Neural progenitor cell (in vitro differentiated cells): ENCODE measurements around the gene ANGEL2. TPM values are rescaled to one million over a fixed set of nuclear protein-coding genes. Genes with fewer than 3 reads are reported as not detected.

ENCODE experiments used
- DNase-seq: peaks from one replicate; pipeline ENCODE4 v3.0.0-alpha.2; 2016; ENCODE audit warnings: low spot score
- H2AFZ ChIP-seq: fragments of 200-600 bp; sonication (generic); replicated peaks from 2 replicates; pipeline ENCODE4 v1.6.1; 2016; ENCODE audit warnings: antibody characterized with exemption
- H3F3A ChIP-seq: fragments of 200-600 bp; sonication (generic); 2 replicates; pipeline ENCODE4 v1.6.1; 2016; ENCODE audit warnings: antibody characterized with exemption, low read depth
- H3K27ac ChIP-seq: fragments of 200-600 bp; sonication (generic); 2 replicates; pipeline ENCODE4 v1.5.1; 2016; ENCODE audit warnings: mild to moderate bottlenecking
- H3K27me3 ChIP-seq: fragments of 200-600 bp; sonication (generic); 2 replicates; pipeline ENCODE4 v1.6.1; 2016; ENCODE audit warnings: mild to moderate bottlenecking, moderate library complexity
- H3K36me3 ChIP-seq: fragments of 200-600 bp; sonication (generic); 2 replicates; pipeline ENCODE4 v1.5.1; 2016
- H3K4me1 ChIP-seq: fragments of 200-600 bp; sonication (generic); 2 replicates; pipeline ENCODE4 v1.6.1; 2016; ENCODE audit warnings: mixed run types
- H3K4me2 ChIP-seq: fragments of 200-600 bp; sonication (generic); 2 replicates; pipeline ENCODE4 v1.6.1; 2016
- H3K4me3 ChIP-seq: fragments of 200-600 bp; sonication (generic); 2 replicates; pipeline ENCODE4 v1.5.1; 2016
- H3K79me2 ChIP-seq: fragments of 200-600 bp; sonication (generic); 2 replicates; pipeline ENCODE4 v1.6.1; 2016; ENCODE audit warnings: low read depth
- H3K9ac ChIP-seq: fragments of 200-600 bp; sonication (generic); 2 replicates; pipeline ENCODE4 v1.6.1; 2016
- H3K9me3 ChIP-seq: fragments of 200-600 bp; sonication (generic); 2 replicates; pipeline ENCODE4 v1.5.1; 2016; ENCODE audit warnings: low read depth
- H4K20me1 ChIP-seq: fragments of 200-600 bp; sonication (generic); 2 replicates; pipeline ENCODE4 v1.6.1; 2016; ENCODE audit warnings: low read depth
- H3K27ac Mint-ChIP-seq: 3 replicates; pipeline ENCODE4 v1.8.0; 2021; ENCODE audit warnings: mixed read lengths
- H3K27me3 Mint-ChIP-seq: 2 replicates; pipeline ENCODE4 v1.8.0; 2022; ENCODE audit warnings: low read depth, mild to moderate bottlenecking, inconsistent platforms, moderate library complexity, mixed read lengths; ENCODE audit not compliant: insufficient read depth
- H3K36me3 Mint-ChIP-seq: 3 replicates; pipeline ENCODE4 v1.8.0; 2021; ENCODE audit warnings: mixed read lengths
- H3K4me1 Mint-ChIP-seq: 3 replicates; pipeline ENCODE4 v1.8.0; 2021; ENCODE audit warnings: mixed read lengths
- H3K4me3 Mint-ChIP-seq: 3 replicates; pipeline ENCODE4 v1.8.0; 2021; ENCODE audit warnings: mild to moderate bottlenecking, moderate library complexity, mixed read lengths
- H3K9me3 Mint-ChIP-seq: 3 replicates; pipeline ENCODE4 v1.8.0; 2020; ENCODE audit warnings: mixed read lengths
- CTCF ChIP-seq: fragments of 200-600 bp; sonication (generic); IDR thresholded peaks from 2 replicates; pipeline ENCODE4 v1.5.1; 2017; ENCODE audit warnings: antibody characterized with exemption, mild to moderate bottlenecking
- EZH2 ChIP-seq: fragments of 200-600 bp; sonication (generic); IDR thresholded peaks from 2 replicates; pipeline ENCODE4 v1.6.1; 2017; ENCODE audit warnings: antibody characterized with exemption, mild to moderate bottlenecking, moderate library complexity
- EZH2phosphoT487 ChIP-seq: fragments of 200-600 bp; sonication (generic); IDR thresholded peaks from 2 replicates; pipeline ENCODE4 v1.6.1; 2017; ENCODE audit warnings: antibody characterized with exemption
- total RNA-seq: library from RNA; depleted of rRNA; stranded (reverse); fragments of >200 nt; gene quantifications from 2 replicates; pipeline ENCODE4 v1.2.3, GENCODE V29; 2015; ENCODE audit warnings: low replicate concordance

Gene ANGEL2
- total RNA-seq, 1 donor from 2014 or later = 101 TPM

DNA sequence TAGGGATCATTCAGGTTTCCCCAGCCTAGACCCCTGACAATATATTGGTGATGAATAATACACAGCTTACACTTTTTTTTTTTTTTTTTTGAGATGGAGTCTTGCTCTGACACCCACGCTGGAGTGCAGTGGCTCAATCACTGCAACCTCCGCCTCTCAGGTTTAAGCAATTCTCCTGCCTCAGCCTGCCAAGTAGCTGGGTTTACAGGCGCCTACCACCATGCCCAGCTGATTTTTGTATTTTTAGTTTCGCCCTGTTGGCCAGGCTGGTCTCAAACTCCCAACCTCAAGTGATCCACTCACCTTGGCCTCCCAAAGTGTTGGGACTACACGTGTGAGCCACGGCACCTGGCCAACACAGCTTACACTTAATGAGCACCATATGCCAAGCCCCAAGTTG is 58.1 kb downstream of the ANGEL2 start:
- Mint-ChIP-seq H3K4me1 (peaks cover 4% of the 10 kb centered on the region), H3K36me3 (peaks cover 36% of the 10 kb centered on the region), H3K4me3 (no peak overlapping the region), H3K9me3 (no peaks in the 10 kb centered on the region), H3K27me3 (peaks cover 7% of the 10 kb centered on the region), H3K27ac (no peak overlapping the region)
- no peak for DNase-seq
- Histone ChIP-seq H2AFZ (no peak overlapping the region), H3K9me3 (no peaks in the 10 kb centered on the region), H3K27me3 (peaks cover under 1% of the 10 kb centered on the region), H3K36me3 (no peaks in the 10 kb centered on the region), H3K9ac (no peak overlapping the region), H3K27ac (no peak overlapping the region), H4K20me1 (peaks cover 2% of the 10 kb centered on the region), H3K4me2 (no peak overlapping the region), H3F3A (peaks cover 4% of the 10 kb centered on the region), H3K4me1 (no peaks in the 10 kb centered on the region), H3K4me3 (no peak overlapping the region), H3K79me2 (no peaks in the 10 kb centered on the region)
- TF ChIP-seq CTCF (no peak), EZH2 (no peak), EZH2phosphoT487 (no peak)

DNA sequence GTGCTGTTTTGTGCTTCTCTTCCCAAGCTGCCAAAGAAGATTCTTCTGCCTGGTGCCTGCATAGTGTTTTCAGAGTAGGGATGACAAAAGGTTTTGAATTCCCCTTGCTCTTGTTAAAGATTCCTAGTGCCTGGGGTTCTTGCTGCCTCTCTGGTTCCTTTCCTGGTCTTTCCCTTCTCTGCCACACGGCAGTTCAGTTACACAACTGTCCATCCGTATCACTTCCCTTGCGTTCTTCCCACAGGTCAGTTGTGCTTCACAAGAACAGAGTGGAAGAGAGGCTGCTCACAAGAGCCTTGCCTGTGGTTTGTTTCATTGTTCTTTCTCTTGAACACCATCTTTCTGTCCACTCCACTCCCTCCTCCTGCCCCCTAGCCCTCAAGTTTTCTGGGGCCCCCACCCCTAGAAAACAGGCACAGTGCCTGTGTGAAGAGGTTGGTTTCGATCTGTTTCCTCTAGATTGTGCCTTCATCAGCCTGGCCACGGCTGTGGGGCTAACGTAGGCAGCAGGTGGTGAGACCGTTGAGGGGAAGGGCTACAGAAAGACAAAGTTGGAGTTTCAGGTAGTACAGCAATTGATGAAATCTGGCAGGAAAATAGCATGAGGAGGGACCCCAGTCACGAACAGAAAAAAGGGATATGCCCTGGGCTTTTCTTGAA is 59.6 kb downstream of the ANGEL2 start:
- H3K4me3 Mint-ChIP-seq = no peak overlapping the region
- H3K9me3 Mint-ChIP-seq = no peaks in the 10 kb centered on the region
- Histone ChIP-seq H3K27ac (no peak overlapping the region), H3K4me3 (no peak overlapping the region), H3K36me3 (no peaks in the 10 kb centered on the region), H3F3A (peaks cover 13% of the 10 kb centered on the region), H4K20me1 (peaks cover 4% of the 10 kb centered on the region), H3K4me2 (no peak overlapping the region), H3K27me3 (peaks cover 15% of the 10 kb centered on the region), H3K9ac (no peak overlapping the region), H2AFZ (no peak overlapping the region), H3K79me2 (no peaks in the 10 kb centered on the region), H3K4me1 (peaks cover 8% of the 10 kb centered on the region), H3K9me3 (no peaks in the 10 kb centered on the region)
- TF ChIP-seq EZH2 = no peak
- no peak for TF ChIP-seq EZH2phosphoT487
- no peak for TF ChIP-seq CTCF
- DNase-seq = no peak
- no peak overlapping the region for H3K27ac Mint-ChIP-seq
- peaks cover 23% of the 10 kb centered on the region for H3K36me3 Mint-ChIP-seq
- peaks cover 12% of the 10 kb centered on the region for H3K4me1 Mint-ChIP-seq
- H3K27me3 Mint-ChIP-seq = peaks cover 7% of the 10 kb centered on the region

GRCh38 chr1:212955098-212955497 is 60.6 kb downstream of the ANGEL2 start:
- Histone ChIP-seq H3K27me3 (peaks cover 18% of the 10 kb centered on the region), H3K36me3 (no peaks in the 10 kb centered on the region), H3K4me1 (peaks cover 12% of the 10 kb centered on the region), H3K79me2 (peaks cover 4% of the 10 kb centered on the region), H3K9ac (no peak overlapping the region), H3K9me3 (no peaks in the 10 kb centered on the region), H3K27ac (no peak overlapping the region), H2AFZ (no peak overlapping the region), H3F3A (peaks cover 13% of the 10 kb centered on the region), H4K20me1 (peaks cover 4% of the 10 kb centered on the region), H3K4me2 (no peak overlapping the region), H3K4me3 (no peak overlapping the region)
- H3K4me1 Mint-ChIP-seq = peaks cover 14% of the 10 kb centered on the region
- H3K27ac Mint-ChIP-seq = no peak overlapping the region
- no peaks in the 10 kb centered on the region for H3K9me3 Mint-ChIP-seq
- peaks cover 3% of the 10 kb centered on the region for H3K27me3 Mint-ChIP-seq
- no peak for DNase-seq
- TF ChIP-seq EZH2 = no peak
- no peak for TF ChIP-seq CTCF
- TF ChIP-seq EZH2phosphoT487 = no peak
- peaks cover 19% of the 10 kb centered on the region for H3K36me3 Mint-ChIP-seq
- H3K4me3 Mint-ChIP-seq = no peak overlapping the region
